ENCODE results near the gene CYB5B.
A peak's percentile ranks its signal among the peaks of the same experiment; 100 is the strongest.

Gene CYB5B

GRCh38 chr16:69501956-69502745, 77.7 kb downstream of the CYB5B start:
- peaks cover 4% of the 10 kb centered on the region; the same call in 1 of the 2 replicates for H3F3A ChIP-seq (ENCODE audit: insufficient read depth, low read length)
- H3K9me3 ChIP-seq (replicated peaks; ENCODE audit: insufficient read depth, low read length): no peaks in the 10 kb centered on the region
- peaks cover 3% of the 10 kb centered on the region; the same call in 1 of the 2 replicates for H3K4me1 ChIP-seq (ENCODE audit: low read length)
- H3K4me2 ChIP-seq (ENCODE audit: low read depth, low read length): peak overlapping the region; percentile 45
- no peak overlapping the region for H3K27ac ChIP-seq (ENCODE audit: low read length)
- H3K27me3 ChIP-seq (replicated peaks; ENCODE audit: insufficient read depth, low read length): no peaks in the 10 kb centered on the region
- DNase-seq: peak; percentile 54
- 0 out of 2 replicates have a peak overlapping the region, but pooled peaks have one; percentile 5 for H3K4me3 ChIP-seq (ENCODE audit: low read length)
- H3K36me3 ChIP-seq (replicated peaks; ENCODE audit: insufficient read depth, low read length): no peaks in the 10 kb centered on the region
- no peak for TF ChIP-seq EZH2 (optimal IDR thresholded peaks at IDR 0.05; ENCODE audit: low read depth, low read length)
- no peak for TF ChIP-seq EZH2phosphoT487 (IDR thresholded peaks at IDR 0.05; ENCODE audit: low read length)
- TF ChIP-seq, protein P1, sequence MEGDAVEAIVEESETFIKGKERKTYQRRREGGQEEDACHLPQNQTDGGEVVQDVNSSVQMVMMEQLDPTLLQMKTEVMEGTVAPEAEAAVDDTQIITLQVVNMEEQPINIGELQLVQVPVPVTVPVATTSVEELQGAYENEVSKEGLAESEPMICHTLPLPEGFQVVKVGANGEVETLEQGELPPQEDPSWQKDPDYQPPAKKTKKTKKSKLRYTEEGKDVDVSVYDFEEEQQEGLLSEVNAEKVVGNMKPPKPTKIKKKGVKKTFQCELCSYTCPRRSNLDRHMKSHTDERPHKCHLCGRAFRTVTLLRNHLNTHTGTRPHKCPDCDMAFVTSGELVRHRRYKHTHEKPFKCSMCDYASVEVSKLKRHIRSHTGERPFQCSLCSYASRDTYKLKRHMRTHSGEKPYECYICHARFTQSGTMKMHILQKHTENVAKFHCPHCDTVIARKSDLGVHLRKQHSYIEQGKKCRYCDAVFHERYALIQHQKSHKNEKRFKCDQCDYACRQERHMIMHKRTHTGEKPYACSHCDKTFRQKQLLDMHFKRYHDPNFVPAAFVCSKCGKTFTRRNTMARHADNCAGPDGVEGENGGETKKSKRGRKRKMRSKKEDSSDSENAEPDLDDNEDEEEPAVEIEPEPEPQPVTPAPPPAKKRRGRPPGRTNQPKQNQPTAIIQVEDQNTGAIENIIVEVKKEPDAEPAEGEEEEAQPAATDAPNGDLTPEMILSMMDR (IDR thresholded peaks at IDR 0.05; ENCODE audit: low read length): no peak
- H2AFZ ChIP-seq (ENCODE audit: low read length): no peak overlapping the region
- H3K9ac ChIP-seq (ENCODE audit: low read length): no peak overlapping the region
- no peaks in the 10 kb centered on the region for H3K9me2 ChIP-seq (replicated peaks; ENCODE audit: insufficient read depth, low read length)
- H3K79me2 ChIP-seq (ENCODE audit: low read length): no peaks in the 10 kb centered on the region
- no peaks in the 10 kb centered on the region for H4K20me1 ChIP-seq (ENCODE audit: insufficient read depth, low read length)

- Histone ChIP-seq H4K20me1 (ENCODE audit: insufficient read depth, low read length) (no peaks in the 10 kb centered on the region), H3K4me3 (ENCODE audit: low read length) (no peak overlapping the region), H3K27ac (ENCODE audit: low read length) (no peak overlapping the region), H3K27me3 (replicated peaks; ENCODE audit: insufficient read depth, low read length) (no peaks in the 10 kb centered on the region), H3K4me1 (ENCODE audit: low read length) (peaks cover 3% of the 10 kb centered on the region; the same call in 1 of the 2 replicates), H3F3A (ENCODE audit: insufficient read depth, low read length) (peaks cover 4% of the 10 kb centered on the region; the same call in 1 of the 2 replicates), H3K9me2 (replicated peaks; ENCODE audit: insufficient read depth, low read length) (no peaks in the 10 kb centered on the region), H2AFZ (ENCODE audit: low read length) (no peak overlapping the region), H3K9me3 (replicated peaks; ENCODE audit: insufficient read depth, low read length) (no peaks in the 10 kb centered on the region), H3K9ac (ENCODE audit: low read length) (no peak overlapping the region), H3K4me2 (ENCODE audit: low read depth, low read length) (no peak overlapping the region), H3K36me3 (replicated peaks; ENCODE audit: insufficient read depth, low read length) (no peaks in the 10 kb centered on the region), H3K79me2 (ENCODE audit: low read length) (no peaks in the 10 kb centered on the region)
- TF ChIP-seq, protein P1 (IDR thresholded peaks at IDR 0.05; ENCODE audit: low read length): no peak
- TF ChIP-seq EZH2 (optimal IDR thresholded peaks at IDR 0.05; ENCODE audit: low read depth, low read length) (no peak), EZH2phosphoT487 (IDR thresholded peaks at IDR 0.05; ENCODE audit: low read length) (no peak)
- no peak for DNase-seq
These were observed 78.8 kb downstream of the CYB5B start for GRCh38 chr16:69503244-69503643.

DNA sequence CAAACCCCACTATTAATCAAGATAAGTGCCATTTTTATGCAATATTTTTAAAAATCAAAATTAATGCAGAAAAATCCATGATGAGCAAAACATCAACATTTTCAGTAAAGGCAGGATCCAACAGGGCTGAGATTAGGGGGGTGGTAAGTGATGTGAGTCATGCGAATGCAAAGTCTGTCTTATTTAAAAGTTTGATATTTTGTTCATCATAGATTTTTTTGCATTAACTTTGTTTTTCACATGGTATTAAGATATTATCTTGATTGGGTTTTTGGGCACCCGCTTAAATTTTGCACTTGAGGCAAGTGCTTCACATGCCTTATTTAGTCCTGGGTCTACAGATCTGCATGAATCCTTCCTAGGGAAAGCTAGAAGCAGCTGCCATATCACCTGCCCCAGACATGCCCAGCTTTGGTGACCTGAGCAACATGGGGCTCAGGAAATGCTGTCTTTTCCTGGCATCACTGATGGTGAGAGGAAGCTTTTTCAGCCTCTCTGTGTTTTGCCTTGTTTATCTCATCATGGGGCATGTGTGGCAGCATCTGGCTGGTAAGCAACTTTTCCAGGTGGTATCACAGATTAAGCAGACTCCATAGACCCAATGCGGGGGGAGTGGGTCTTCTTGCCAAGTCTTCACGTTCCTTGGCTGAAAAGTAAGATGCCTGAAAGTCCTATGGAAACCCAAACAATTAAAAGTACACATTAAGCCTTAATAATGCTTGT, 83.8 kb downstream of the CYB5B start:
- no peak overlapping the region for H3K9ac ChIP-seq (ENCODE audit: low read length)
- no peak overlapping the region for H3K4me2 ChIP-seq (ENCODE audit: low read depth, low read length)
- H3K79me2 ChIP-seq (ENCODE audit: low read length): no peaks in the 10 kb centered on the region
- no peak overlapping the region for H3K4me3 ChIP-seq (ENCODE audit: low read length)
- TF ChIP-seq EZH2phosphoT487 (IDR thresholded peaks at IDR 0.05; ENCODE audit: low read length) (no peak), EZH2 (optimal IDR thresholded peaks at IDR 0.05; ENCODE audit: low read depth, low read length) (no peak)
- TF ChIP-seq, protein P1 (IDR thresholded peaks at IDR 0.05; ENCODE audit: low read length): no peak
- H3K27me3 ChIP-seq (replicated peaks; ENCODE audit: insufficient read depth, low read length): no peaks in the 10 kb centered on the region
- H3K4me1 ChIP-seq (ENCODE audit: low read length): no peaks in the 10 kb centered on the region
- H3K27ac ChIP-seq (ENCODE audit: low read length): no peak overlapping the region
- H4K20me1 ChIP-seq (ENCODE audit: insufficient read depth, low read length): no peaks in the 10 kb centered on the region
- no peaks in the 10 kb centered on the region for H3K9me2 ChIP-seq (replicated peaks; ENCODE audit: insufficient read depth, low read length)
- no peaks in the 10 kb centered on the region for H3K9me3 ChIP-seq (replicated peaks; ENCODE audit: insufficient read depth, low read length)
- H3F3A ChIP-seq (ENCODE audit: insufficient read depth, low read length): no peaks in the 10 kb centered on the region
- DNase-seq: no peak
- H2AFZ ChIP-seq (ENCODE audit: low read length): no peak overlapping the region
- H3K36me3 ChIP-seq (replicated peaks; ENCODE audit: insufficient read depth, low read length): no peaks in the 10 kb centered on the region
